AG10803 (cell line): ENCODE data around the gene RBM33.

ENCODE experiments used
- DNase-seq: peaks from one replicate; pipeline ENCODE4 v3.0.0; 2010; ENCODE audit warnings: low read depth
- H3K4me3 ChIP-seq: 2 replicates; pipeline ENCODE4 v1.5.1; 2011; ENCODE audit warnings: mild to moderate bottlenecking, low read length, control low read depth
- CTCF ChIP-seq: conservative IDR thresholded peaks from 2 replicates; pipeline ENCODE4 v1.5.1; 2011; ENCODE audit warnings: mild to moderate bottlenecking, low read length, control low read depth, inconsistent platforms

The RBM33 gene

GRCh38 chr7:155802291-155802690, 157.8 kb downstream of the RBM33 start:
- DNase-seq = no peak
- TF ChIP-seq CTCF = no peak
- no peak overlapping the region for H3K4me3 ChIP-seq

GRCh38 chr7:155802906-155803417, 158.5 kb downstream of the RBM33 start:
- no peak for DNase-seq
- no peak for TF ChIP-seq CTCF
- H3K4me3 ChIP-seq = no peak overlapping the region

- TF ChIP-seq CTCF = no peak
- DNase-seq = no peak
- peak overlapping the region; percentile 31 for H3K4me3 ChIP-seq
Observed at GRCh38 chr7:155803418-155804376, 159.2 kb downstream of the RBM33 start.

- no peak overlapping the region for H3K4me3 ChIP-seq
- no peak for DNase-seq
- no peak for TF ChIP-seq CTCF
Observed at GRCh38 chr7:155804431-155804831, 160.0 kb downstream of the RBM33 start.

GRCh38 chr7:155804897-155805825, 160.7 kb downstream of the RBM33 start:
- H3K4me3 ChIP-seq = peak overlapping the region; percentile 50
- DNase-seq = peak; percentile 57
- peak; percentile 28 for TF ChIP-seq CTCF

- no peak for DNase-seq
- peak overlapping the region; percentile 31 for H3K4me3 ChIP-seq
- TF ChIP-seq CTCF = no peak
Observed at GRCh38 chr7:155805826-155806095, 161.3 kb downstream of the RBM33 start.
